ENCODE results near the gene TMEM107.

GRCh38 chr17:8125947-8126490, 50.2 kb downstream of the TMEM107 start:
- TF ChIP-seq POLR2AphosphoS5 (IDR thresholded peaks at IDR 0.05; ENCODE audit: low read depth, low read length) (no peak), TAF1 (IDR thresholded peaks at IDR 0.05; ENCODE audit: borderline replicate concordance, insufficient read depth, low read length) (no peak), REST (IDR thresholded peaks at IDR 0.05; ENCODE audit: insufficient read depth in 1 of 2, low read depth in 2 of 2, low read length in 2 of 2) (no peak), SIN3A (IDR thresholded peaks at IDR 0.05; ENCODE audit: borderline replicate concordance, insufficient read depth, low read length) (no peak)
